Keratinocyte (primary cell): Measurements from ENCODE around the gene ATP11A. TPM values are rescaled to one million over a fixed set of nuclear protein-coding genes. Genes with fewer than 3 reads are reported as not detected.

ENCODE experiments used
- DNase-seq: peaks from one replicate; pipeline ENCODE4 v3.0.0-alpha.2; 2011; ENCODE audit warnings: low read depth, missing footprints, low spot score
- FAIRE-seq: peaks from 2 replicates; lab custom pipeline; 2011; peaks lifted over from hg19 to GRCh38; lab: Jason Lieb, UNC
- H2AFZ ChIP-seq: 2 replicates; pipeline ENCODE4 v1.6.0; 2012; ENCODE audit warnings: low read length, control low read depth, inconsistent platforms; ENCODE audit not compliant: control insufficient read depth
- H3K27ac ChIP-seq: 2 replicates; pipeline ENCODE4 v1.5.1; 2011; ENCODE audit warnings: low read length; ENCODE audit not compliant: control insufficient read depth, insufficient read depth
- H3K27me3 ChIP-seq: 3 replicates; pipeline ENCODE4 v1.6.0; 2011; ENCODE audit warnings: low read length; ENCODE audit not compliant: control insufficient read depth, insufficient read depth; ENCODE audit errors: extremely low read depth
- H3K36me3 ChIP-seq, 2 experiments: 2 replicates in 1 of 2; 3 replicates in 1 of 2; pipeline ENCODE4 v1.5.1; 2011; ENCODE audit warnings: low read length in 2 of 2, mild to moderate bottlenecking in 1 of 2; ENCODE audit not compliant: control insufficient read depth in 2 of 2, insufficient read depth in 2 of 2; ENCODE audit errors: extremely low read depth in 1 of 2
- H3K4me1 ChIP-seq: 3 replicates; pipeline ENCODE4 v1.5.1; 2011; ENCODE audit warnings: low read length; ENCODE audit not compliant: control insufficient read depth, insufficient read depth; ENCODE audit errors: extremely low read depth
- H3K4me2 ChIP-seq: 3 replicates; pipeline ENCODE4 v1.6.0; 2011; ENCODE audit warnings: low read depth, low read length; ENCODE audit not compliant: control insufficient read depth, insufficient read depth; ENCODE audit errors: extremely low read depth
- H3K4me3 ChIP-seq, 3 experiments: fragments of 200-600 bp in 1 of 3; sonication (generic) in 1 of 3; 2 replicates in 2 of 3; 3 replicates in 1 of 3; pipeline ENCODE4 v1.5.1; 2011 to 2016; ENCODE audit warnings: low read length in 3 of 3, mild to moderate bottlenecking in 3 of 3, control low read depth in 2 of 3, inconsistent platforms in 1 of 3, low read depth in 1 of 3, mixed read lengths in 1 of 3, mixed run types in 1 of 3, moderate library complexity in 1 of 3; ENCODE audit not compliant: control insufficient read depth in 2 of 3, insufficient read depth in 2 of 3; ENCODE audit errors: extremely low read depth in 1 of 3
- H3K79me2 ChIP-seq: 2 replicates; pipeline ENCODE4 v1.6.0; 2012; ENCODE audit warnings: low read length; ENCODE audit not compliant: control insufficient read depth, insufficient read depth
- H3K9ac ChIP-seq: 3 replicates; pipeline ENCODE4 v1.6.0; 2011; ENCODE audit warnings: low read length; ENCODE audit not compliant: control insufficient read depth, insufficient read depth; ENCODE audit errors: extremely low read depth
- H3K9me1 ChIP-seq: 3 replicates; pipeline ENCODE4 v1.6.0; 2011; ENCODE audit warnings: low read length; ENCODE audit not compliant: control insufficient read depth, insufficient read depth; ENCODE audit errors: extremely low read depth
- H3K9me3 ChIP-seq: 2 replicates; pipeline ENCODE4 v1.5.1; 2012; ENCODE audit warnings: low read depth, low read length; ENCODE audit not compliant: control insufficient read depth
- H4K20me1 ChIP-seq: 3 replicates; pipeline ENCODE4 v1.6.0; 2011; ENCODE audit warnings: low read length; ENCODE audit not compliant: control insufficient read depth, insufficient read depth; ENCODE audit errors: extremely low read depth
- CTCF ChIP-seq, 3 experiments: IDR thresholded peaks in 1 of 3; conservative IDR thresholded peaks in 1 of 3; optimal IDR thresholded peaks in 1 of 3; 2 replicates in 2 of 3; 3 replicates in 1 of 3; pipeline versions ENCODE3 to v1.5.1; 2011; ENCODE audit warnings: low read length in 3 of 3, mild to moderate bottlenecking in 3 of 3, moderate library complexity in 2 of 3, control low read depth in 1 of 3, inconsistent platforms in 1 of 3; ENCODE audit not compliant: insufficient read depth in 2 of 3; ENCODE audit errors: extremely low read depth in 1 of 3
- EZH2 ChIP-seq: IDR thresholded peaks from one replicate; pipeline ENCODE4 v1.6.1; 2012; ENCODE audit warnings: inconsistent platforms, mild to moderate bottlenecking, low read length, moderate library complexity
- dilution Hi-C: fragments of 300-500 bp; cut with MboI; formaldehyde crosslinking; loops from one replicate; pipeline ENCODE4 v1.7.0; 2020; ENCODE audit warnings: low sequenced_read_pairs; ENCODE audit not compliant: extremely low pct_ligation_motif_present
- polyA minus RNA-seq, 3 experiments: library from RNA; depleted of rRNA, polyadenylated mRNA; stranded (reverse); fragments of >200 nt; gene quantifications; 1 replicate in 1 of 3; 2 replicates in 1 of 3; 3 replicates in 1 of 3; pipeline ENCODE4 v1.2.3, GENCODE V29; 2011
- polyA plus RNA-seq, 5 experiments: library from polyadenylated mRNA; depleted of rRNA in 3 of 5; stranded (reverse) in 3 of 5; stranded (forward) in 1 of 5; unstranded in 1 of 5; fragments of >200 nt; gene quantifications; 1 replicate in 1 of 5; 2 replicates in 3 of 5; 3 replicates in 1 of 5; pipeline versions ENCODE4 v1.2.1 to v1.2.3, GENCODE V29; 2011 to 2012; ENCODE audit warnings: missing spikeins in 2 of 5, low read depth in 1 of 5, low replicate concordance in 1 of 5

ATP11A gene
- polyA plus RNA-seq: 3.6 to 4.3 TPM (median 4.3 TPM) in 3 replicates
- 12.7 TPM for polyA plus RNA-seq (2011; ENCODE audit: low read depth)
- 3.5 and 3.7 TPM in 2 replicates for polyA plus RNA-seq (2011; cell fraction: cytosol; rRNA removed)
- polyA plus RNA-seq (2011; cell fraction: nucleus; rRNA removed): 26.6 and 34.8 TPM in 2 replicates
- polyA plus RNA-seq (2012; ENCODE audit: low replicate concordance): 5.9 and 15.0 TPM in 2 replicates
- polyA minus RNA-seq: 9.9 to 26.6 TPM (median 21.3 TPM) in 3 replicates
- polyA minus RNA-seq (2011; cell fraction: cytosol; rRNA and poly(A)+ RNA removed): 10.9 TPM
- 32.7 and 44.0 TPM in 2 replicates for polyA minus RNA-seq (2011; cell fraction: nucleus; rRNA and poly(A)+ RNA removed)

- peak within 1 kb of the TSS; percentile 80 for H3K9ac ChIP-seq
- TF ChIP-seq CTCF (optimal IDR thresholded peaks at IDR 0.05 in 1 of 3, IDR thresholded peaks at IDR 0.05 in 1 of 3, conservative IDR thresholded peaks at IDR 0.05 in 1 of 3; ENCODE audit: extremely low read depth in 1 of 3, insufficient read depth in 2 of 3, low read length in 3 of 3): peak in 1 of 3 experiments; percentile 14
- no peak for TF ChIP-seq EZH2
- H3K79me2 ChIP-seq: peaks cover 14% of the 10 kb centered on the region
- DNase-seq: no peak
- no peaks in the 10 kb centered on the region for H3K9me1 ChIP-seq
- H3K36me3 ChIP-seq: no peaks in the 10 kb centered on the region
- H3K9me3 ChIP-seq: no peaks in the 10 kb centered on the region
- no peaks in the 10 kb centered on the region for H4K20me1 ChIP-seq
- H3K27me3 ChIP-seq: no peaks in the 10 kb centered on the region
- peak within 1 kb of the TSS; percentile 80 for H3K4me2 ChIP-seq
- peak within 1 kb of the TSS; percentile 80 to 95 (median 83) for H3K4me3 ChIP-seq
- H3K27ac ChIP-seq: peak within 1 kb of the TSS; percentile 40
- H3K4me1 ChIP-seq: peaks cover 22% of the 10 kb centered on the region
- H2AFZ ChIP-seq: peak within 1 kb of the TSS; percentile 71
- dilution Hi-C loops: no loop called here
- FAIRE-seq: no peak
Measured at GRCh38 chr13:112689303-112690245, at the start of gene ATP11A. ATP11A (plus strand) TSS chr13:112690038; CDS start chr13:112690417, 379 bp downstream.

GRCh38 chr13:112641456-112642089, 48.3 kb upstream of the ATP11A start:
- Histone ChIP-seq H3K9ac (no peak overlapping the region), H3K79me2 (no peaks in the 10 kb centered on the region), H3K9me1 (no peaks in the 10 kb centered on the region), H2AFZ (no peak overlapping the region), H3K4me2 (no peak overlapping the region), H3K27me3 (peaks cover 30% of the 10 kb centered on the region), H3K4me3 (no peak overlapping the region), H3K4me1 (peaks cover 7% of the 10 kb centered on the region), H4K20me1 (no peaks in the 10 kb centered on the region), H3K36me3 (no peaks in the 10 kb centered on the region), H3K9me3 (no peaks in the 10 kb centered on the region), H3K27ac (no peak overlapping the region)
- TF ChIP-seq CTCF (optimal IDR thresholded peaks at IDR 0.05 in 1 of 3, IDR thresholded peaks at IDR 0.05 in 1 of 3, conservative IDR thresholded peaks at IDR 0.05 in 1 of 3; ENCODE audit: extremely low read depth in 1 of 3, insufficient read depth in 2 of 3, low read length in 3 of 3): no peak
- no peak for TF ChIP-seq EZH2
- dilution Hi-C loops: no loop called here
- no peak for FAIRE-seq
- DNase-seq: no peak
